DMS53 (cell line): ENCODE measurements around the gene TM9SF4.
A peak's percentile ranks its signal among the peaks of the same experiment; 100 is the strongest.

ENCODE experiments used
- DNase-seq: peaks from one replicate; lab custom pipeline; 2025; lab: John Stamatoyannopoulos, UW

TM9SF4 gene

GRCh38 chr20:32109392-32110172 lies at the start of gene TM9SF4:
Gene TM9SF4 (plus strand): TSS chr20:32109714. CDS start chr20:32109741, 27 bp downstream.
- peak; percentile 98 for DNase-seq

GRCh38 chr20:32062776-32063170 lies 46.7 kb upstream of the TM9SF4 start:
- DNase-seq = no peak

- no peak for DNase-seq
Measured at GRCh38 chr20:32063695-32064094, 45.8 kb upstream of the TM9SF4 start.

- DNase-seq = no peak
Measured at GRCh38 chr20:32064667-32065066, 44.8 kb upstream of the TM9SF4 start.

- DNase-seq = no peak
Measured at GRCh38 chr20:32067234-32067821, 42.2 kb upstream of the TM9SF4 start.

- DNase-seq = no peak
Measured at GRCh38 chr20:32068174-32068573, 41.3 kb upstream of the TM9SF4 start.

GRCh38 chr20:32069711-32070110 lies 39.8 kb upstream of the TM9SF4 start:
- no peak for DNase-seq

GRCh38 chr20:32070282-32070681 lies 39.2 kb upstream of the TM9SF4 start:
- no peak for DNase-seq

GRCh38 chr20:32070690-32071213 lies 38.8 kb upstream of the TM9SF4 start:
- no peak for DNase-seq

GRCh38 chr20:32071395-32072167 lies 37.9 kb upstream of the TM9SF4 start:
- no peak for DNase-seq

- DNase-seq = no peak
Measured at GRCh38 chr20:32072168-32072750, 37.3 kb upstream of the TM9SF4 start.

- no peak for DNase-seq
Measured at GRCh38 chr20:32075534-32075933, 34.0 kb upstream of the TM9SF4 start.

- DNase-seq = no peak
Measured at GRCh38 chr20:32077190-32077589, 32.3 kb upstream of the TM9SF4 start.

GRCh38 chr20:32078322-32078721 lies 31.2 kb upstream of the TM9SF4 start:
- DNase-seq = no peak

GRCh38 chr20:32078791-32079190 lies 30.7 kb upstream of the TM9SF4 start:
- DNase-seq = no peak

GRCh38 chr20:32079655-32080109 lies 29.8 kb upstream of the TM9SF4 start:
- no peak for DNase-seq

- DNase-seq = no peak
Measured at GRCh38 chr20:32080783-32081182, 28.7 kb upstream of the TM9SF4 start.

GRCh38 chr20:32083469-32083868 lies 26.0 kb upstream of the TM9SF4 start:
- no peak for DNase-seq

- no peak for DNase-seq
Measured at GRCh38 chr20:32087070-32087469, 22.4 kb upstream of the TM9SF4 start.

GRCh38 chr20:32088759-32089158 lies 20.8 kb upstream of the TM9SF4 start:
- no peak for DNase-seq

GRCh38 chr20:32089637-32090362 lies 19.7 kb upstream of the TM9SF4 start:
- DNase-seq = no peak
